T-helper 2 cell treated with Interferon-gamma antibody and Interleukin-4, amounts not matched to agents 5 μg/mL and 100 μg/mL, for 36 hours (primary cell): ENCODE measurements around the gene DPRX.

Source experiments
- DNase-seq: peaks from one replicate; pipeline ENCODE4 v3.0.0; 2021; ENCODE audit warnings: low spot score
- H3K27ac Mint-ChIP-seq: one replicate; pipeline ENCODE4 v1.8.0; 2021; ENCODE audit warnings: mild to moderate bottlenecking, mixed read lengths
- H3K27me3 Mint-ChIP-seq: one replicate; pipeline ENCODE4 v1.8.0; 2021; ENCODE audit warnings: low read depth, mixed read lengths
- H3K36me3 Mint-ChIP-seq: one replicate; pipeline ENCODE4 v1.8.0; 2021; ENCODE audit warnings: low read depth, mixed read lengths
- H3K4me1 Mint-ChIP-seq: one replicate; pipeline ENCODE4 v1.8.0; 2021; ENCODE audit warnings: low read depth, mixed read lengths
- H3K4me3 Mint-ChIP-seq: one replicate; pipeline ENCODE4 v1.8.0; 2022; ENCODE audit warnings: mild to moderate bottlenecking, moderate library complexity, mixed read lengths
- H3K9me3 Mint-ChIP-seq: one replicate; pipeline ENCODE4 v1.8.0; 2021; ENCODE audit warnings: mixed read lengths

DPRX gene

GRCh38 chr19:53631949-53632407 lies at the start of gene DPRX:
Gene DPRX, plus strand, starts transcription at chr19:53631999. Its CDS starts 108 bp downstream, at chr19:53632107.
- Mint-ChIP-seq H3K36me3 (peaks cover 4% of the 10 kb centered on the region), H3K9me3 (peaks cover 28% of the 10 kb centered on the region), H3K4me1 (no peaks in the 10 kb centered on the region), H3K4me3 (no peak within 1 kb of the TSS), H3K27me3 (no peaks in the 10 kb centered on the region), H3K27ac (no peak within 1 kb of the TSS)
- no peak for DNase-seq

- H3K27ac Mint-ChIP-seq = no peak overlapping the region
- H3K36me3 Mint-ChIP-seq = peaks cover 19% of the 10 kb centered on the region
- H3K4me1 Mint-ChIP-seq = no peaks in the 10 kb centered on the region
- no peaks in the 10 kb centered on the region for H3K27me3 Mint-ChIP-seq
- peaks cover 36% of the 10 kb centered on the region for H3K9me3 Mint-ChIP-seq
- no peak for DNase-seq
- H3K4me3 Mint-ChIP-seq = no peak overlapping the region
Observed at GRCh38 chr19:53583181-53583580, 48.6 kb upstream of the DPRX start.

GRCh38 chr19:53586277-53586691 lies 45.5 kb upstream of the DPRX start:
- Mint-ChIP-seq H3K4me1 (no peaks in the 10 kb centered on the region), H3K4me3 (no peak overlapping the region), H3K27ac (no peak overlapping the region), H3K27me3 (no peaks in the 10 kb centered on the region), H3K9me3 (peaks cover 27% of the 10 kb centered on the region), H3K36me3 (peaks cover 2% of the 10 kb centered on the region)
- no peak for DNase-seq

- DNase-seq = no peak
- Mint-ChIP-seq H3K36me3 (peaks cover 3% of the 10 kb centered on the region), H3K9me3 (peaks cover 17% of the 10 kb centered on the region), H3K4me1 (no peaks in the 10 kb centered on the region), H3K27me3 (no peaks in the 10 kb centered on the region), H3K4me3 (no peak overlapping the region), H3K27ac (no peak overlapping the region)
Observed at GRCh38 chr19:53594811-53595509, 36.8 kb upstream of the DPRX start.

GRCh38 chr19:53595510-53595867 lies 36.3 kb upstream of the DPRX start:
- H3K4me1 Mint-ChIP-seq = no peaks in the 10 kb centered on the region
- no peaks in the 10 kb centered on the region for H3K27me3 Mint-ChIP-seq
- H3K36me3 Mint-ChIP-seq = peaks cover 3% of the 10 kb centered on the region
- no peak for DNase-seq
- no peak overlapping the region for H3K27ac Mint-ChIP-seq
- H3K4me3 Mint-ChIP-seq = no peak overlapping the region
- peaks cover 17% of the 10 kb centered on the region for H3K9me3 Mint-ChIP-seq

GRCh38 chr19:53596056-53596455 lies 35.7 kb upstream of the DPRX start:
- H3K27ac Mint-ChIP-seq = no peak overlapping the region
- no peak overlapping the region for H3K4me3 Mint-ChIP-seq
- peaks cover 3% of the 10 kb centered on the region for H3K36me3 Mint-ChIP-seq
- H3K27me3 Mint-ChIP-seq = no peaks in the 10 kb centered on the region
- peaks cover 16% of the 10 kb centered on the region for H3K9me3 Mint-ChIP-seq
- H3K4me1 Mint-ChIP-seq = no peaks in the 10 kb centered on the region
- no peak for DNase-seq

GRCh38 chr19:53597023-53597422 lies 34.8 kb upstream of the DPRX start:
- Mint-ChIP-seq H3K36me3 (peaks cover 3% of the 10 kb centered on the region), H3K4me3 (no peak overlapping the region), H3K9me3 (peaks cover 11% of the 10 kb centered on the region), H3K27ac (no peak overlapping the region), H3K27me3 (no peaks in the 10 kb centered on the region), H3K4me1 (no peaks in the 10 kb centered on the region)
- DNase-seq = no peak

GRCh38 chr19:53598361-53598760 lies 33.4 kb upstream of the DPRX start:
- H3K4me1 Mint-ChIP-seq = no peaks in the 10 kb centered on the region
- H3K27ac Mint-ChIP-seq = no peak overlapping the region

GRCh38 chr19:53600217-53600616 lies 31.6 kb upstream of the DPRX start:
- no peak for DNase-seq
- Mint-ChIP-seq H3K9me3 (peaks cover 25% of the 10 kb centered on the region), H3K27ac (no peak overlapping the region), H3K4me3 (no peak overlapping the region), H3K27me3 (no peaks in the 10 kb centered on the region), H3K4me1 (no peaks in the 10 kb centered on the region), H3K36me3 (peaks cover 3% of the 10 kb centered on the region)

More at GRCh38 chr19:53598361-53598760, 33.4 kb upstream of the DPRX start:
- Mint-ChIP-seq H3K9me3 (peaks cover 17% of the 10 kb centered on the region), H3K27me3 (no peaks in the 10 kb centered on the region), H3K4me3 (no peak overlapping the region), H3K36me3 (peaks cover 3% of the 10 kb centered on the region)
- DNase-seq = no peak

- DNase-seq = no peak
- peaks cover 34% of the 10 kb centered on the region for H3K9me3 Mint-ChIP-seq
- H3K27ac Mint-ChIP-seq = no peak overlapping the region
- no peaks in the 10 kb centered on the region for H3K4me1 Mint-ChIP-seq
- no peaks in the 10 kb centered on the region for H3K27me3 Mint-ChIP-seq
- H3K4me3 Mint-ChIP-seq = no peak overlapping the region
- H3K36me3 Mint-ChIP-seq = no peaks in the 10 kb centered on the region
Observed at GRCh38 chr19:53606031-53606430, 25.8 kb upstream of the DPRX start.

GRCh38 chr19:53608381-53608780 lies 23.4 kb upstream of the DPRX start:
- H3K36me3 Mint-ChIP-seq = peaks cover 1% of the 10 kb centered on the region
- peaks cover 40% of the 10 kb centered on the region for H3K9me3 Mint-ChIP-seq
- H3K4me3 Mint-ChIP-seq = no peak overlapping the region
- no peak for DNase-seq
- H3K27ac Mint-ChIP-seq = no peak overlapping the region
- no peaks in the 10 kb centered on the region for H3K4me1 Mint-ChIP-seq
- H3K27me3 Mint-ChIP-seq = no peaks in the 10 kb centered on the region

GRCh38 chr19:53612762-53613526 lies 18.9 kb upstream of the DPRX start:
- Mint-ChIP-seq H3K27ac (no peak overlapping the region), H3K36me3 (peaks cover 1% of the 10 kb centered on the region), H3K9me3 (peaks cover 33% of the 10 kb centered on the region), H3K4me3 (no peak overlapping the region), H3K4me1 (no peaks in the 10 kb centered on the region), H3K27me3 (no peaks in the 10 kb centered on the region)
- no peak for DNase-seq

- no peak overlapping the region for H3K4me3 Mint-ChIP-seq
- DNase-seq = no peak
- H3K4me1 Mint-ChIP-seq = no peaks in the 10 kb centered on the region
- H3K36me3 Mint-ChIP-seq = no peaks in the 10 kb centered on the region
- no peak overlapping the region for H3K27ac Mint-ChIP-seq
- H3K27me3 Mint-ChIP-seq = no peaks in the 10 kb centered on the region
- peaks cover 19% of the 10 kb centered on the region for H3K9me3 Mint-ChIP-seq
Observed at GRCh38 chr19:53621885-53622740, 9.7 kb upstream of the DPRX start.
